Activated CD4-positive, alpha-beta T cell treated with anti-CD3 and anti-CD28 coated beads for 36 hours (primary cell): Measurements from ENCODE around the gene SLC9B2. TPM values are rescaled to one million over a fixed set of nuclear protein-coding genes. Genes with fewer than 3 reads are reported as not detected.
A peak's percentile ranks its signal among the peaks of the same experiment; 100 is the strongest.

Source experiments
- ATAC-seq: fragments of 200-7000 bp; cut with Tn5 transposase; one replicate; pipeline ENCODE4 v1.10.0; 2021; ENCODE audit warnings: mild to moderate bottlenecking, moderate library complexity
- CTCF ChIA-PET: fragments of 350-600 bp; sonication (Branson Sonifier 250); formaldehyde crosslinking; loops from one replicate; lab custom pipeline; 2021; ENCODE audit warnings: antibody characterized with exemption; lab: Charles Lee
- POLR2A ChIA-PET: fragments of 350-600 bp; sonication (Branson Sonifier 250); formaldehyde crosslinking; loops from one replicate; lab custom pipeline; 2021; ENCODE audit warnings: antibody characterized with exemption, inconsistent platforms; lab: Charles Lee
- DNase-seq: peaks from one replicate; pipeline ENCODE4 v3.0.0-alpha.2; 2020
- H3K27ac Mint-ChIP-seq: one replicate; pipeline ENCODE4 v1.8.0; 2021; ENCODE audit warnings: mixed read lengths
- H3K27me3 Mint-ChIP-seq: one replicate; pipeline ENCODE4 v1.8.0; 2021; ENCODE audit warnings: mixed read lengths
- H3K36me3 Mint-ChIP-seq: one replicate; pipeline ENCODE4 v1.8.0; 2021; ENCODE audit warnings: low read depth, mixed read lengths
- H3K4me1 Mint-ChIP-seq: one replicate; pipeline ENCODE4 v1.8.0; 2021; ENCODE audit warnings: mixed read lengths
- H3K4me3 Mint-ChIP-seq: one replicate; pipeline ENCODE4 v1.8.0; 2021; ENCODE audit warnings: mild to moderate bottlenecking, moderate library complexity, mixed read lengths
- H3K9me3 Mint-ChIP-seq: one replicate; pipeline ENCODE4 v1.8.0; 2021; ENCODE audit warnings: low read depth, mixed read lengths
- intact Hi-C, 2 experiments: fragments of 100-400 bp; cut with DNase I in 1 of 2; cut with micrococcal nuclease in 1 of 2; formaldehyde crosslinking; loops; one replicate each; pipeline versions ENCODE4 v1.14.2 to v1.15.1; 2022 to 2024; cut with DNase I, micrococcal nuclease
- total RNA-seq, 2 experiments: library from RNA; stranded (reverse); gene quantifications; one replicate each; pipeline ENCODE4 v1.2.3, GENCODE V29; 2021

The SLC9B2 gene, protein sequence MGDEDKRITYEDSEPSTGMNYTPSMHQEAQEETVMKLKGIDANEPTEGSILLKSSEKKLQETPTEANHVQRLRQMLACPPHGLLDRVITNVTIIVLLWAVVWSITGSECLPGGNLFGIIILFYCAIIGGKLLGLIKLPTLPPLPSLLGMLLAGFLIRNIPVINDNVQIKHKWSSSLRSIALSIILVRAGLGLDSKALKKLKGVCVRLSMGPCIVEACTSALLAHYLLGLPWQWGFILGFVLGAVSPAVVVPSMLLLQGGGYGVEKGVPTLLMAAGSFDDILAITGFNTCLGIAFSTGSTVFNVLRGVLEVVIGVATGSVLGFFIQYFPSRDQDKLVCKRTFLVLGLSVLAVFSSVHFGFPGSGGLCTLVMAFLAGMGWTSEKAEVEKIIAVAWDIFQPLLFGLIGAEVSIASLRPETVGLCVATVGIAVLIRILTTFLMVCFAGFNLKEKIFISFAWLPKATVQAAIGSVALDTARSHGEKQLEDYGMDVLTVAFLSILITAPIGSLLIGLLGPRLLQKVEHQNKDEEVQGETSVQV
- total RNA-seq = 10 to 100 TPM; 30.6 to 31.2 TPM

DNA sequence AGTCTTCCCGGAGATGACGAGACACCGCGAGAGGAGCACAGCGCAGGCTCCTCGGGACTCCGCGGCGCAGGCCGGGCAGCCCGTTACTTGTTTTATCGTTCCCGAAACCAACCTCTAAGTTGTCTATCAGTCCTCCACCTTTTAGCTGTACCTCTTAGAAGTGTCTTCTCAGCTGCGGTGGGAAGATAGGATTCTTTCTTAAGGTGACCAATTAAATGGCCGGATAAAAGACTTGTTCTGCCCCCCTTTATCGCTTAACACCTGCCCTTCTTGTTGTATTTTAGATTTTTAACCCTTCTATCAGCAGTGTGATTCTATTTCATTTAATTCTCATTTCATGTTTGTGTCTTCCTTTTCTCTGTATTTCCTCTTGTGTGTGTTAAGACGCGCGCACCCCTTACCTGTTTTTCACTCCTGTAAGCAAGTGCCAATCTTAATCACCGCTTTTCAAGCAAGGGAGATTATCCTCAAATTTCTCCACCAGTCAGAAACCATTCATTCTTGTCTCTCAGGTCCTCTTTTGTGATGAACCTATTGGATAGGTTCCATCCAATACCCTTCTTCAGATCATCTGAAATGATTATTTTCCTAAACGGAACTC, at the start of gene SLC9B2:
SLC9B2 (minus strand) TSS at position 15 of the 601 bp plus-strand sequence. CDS start 9,211 bp downstream, outside the sequence.
- Mint-ChIP-seq H3K27me3 (no peaks in the 10 kb centered on the region), H3K9me3 (no peaks in the 10 kb centered on the region), H3K36me3 (peaks cover 28% of the 10 kb centered on the region), H3K27ac (peak within 1 kb of the TSS; percentile 99), H3K4me1 (peaks cover 45% of the 10 kb centered on the region), H3K4me3 (peak within 1 kb of the TSS; percentile 84)
- intact Hi-C loops = loop anchor here (1.0 to 5.0 kb wide), 10 partner anchors 22 to 732 kb away; partner anchors contain the start of genes BDH2 (in 2 of the 2), SLC9B1 (in 2 of the 2), UBE2D3 (in 2 of the 2) and CISD2 (in 1 of the 2)
- DNase-seq = peak; percentile 33
- CTCF ChIA-PET = interaction anchor here (0.8 to 1.9 kb wide), 6 partner anchors 11 to 646 kb away, joined by 3 to 11 read pairs (median 4); partner anchors contain the start of gene BDH2
- POLR2A ChIA-PET = interaction anchor here (0.6 to 0.7 kb wide), 2 partner anchors 525 to 732 kb away, joined by 3 read pairs; no protein-coding TSS in a partner anchor
- ATAC-seq = peak; percentile 69

DNA sequence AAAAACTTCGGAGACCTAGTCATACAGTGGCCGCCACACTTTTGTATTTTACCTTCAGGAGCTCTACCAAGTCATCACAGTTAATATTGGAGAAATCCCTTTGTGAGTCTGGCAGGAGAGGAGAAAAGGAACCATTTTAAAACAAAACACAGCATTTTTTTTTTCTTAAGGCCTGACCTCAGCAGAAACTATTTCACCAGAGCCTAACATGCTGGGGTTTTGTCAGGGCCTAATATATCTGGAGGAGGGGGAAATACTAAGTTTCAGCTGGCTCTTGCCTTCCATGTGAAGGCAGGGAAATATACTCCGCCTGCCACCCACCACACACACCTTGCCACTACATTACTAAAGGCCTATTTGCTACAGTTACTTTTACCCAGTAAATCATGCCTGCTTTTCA, 49.6 kb upstream of the SLC9B2 start:
- Mint-ChIP-seq H3K9me3 (peaks cover 14% of the 10 kb centered on the region), H3K36me3 (peaks cover 46% of the 10 kb centered on the region)
- POLR2A ChIA-PET = no interaction called here

DNA sequence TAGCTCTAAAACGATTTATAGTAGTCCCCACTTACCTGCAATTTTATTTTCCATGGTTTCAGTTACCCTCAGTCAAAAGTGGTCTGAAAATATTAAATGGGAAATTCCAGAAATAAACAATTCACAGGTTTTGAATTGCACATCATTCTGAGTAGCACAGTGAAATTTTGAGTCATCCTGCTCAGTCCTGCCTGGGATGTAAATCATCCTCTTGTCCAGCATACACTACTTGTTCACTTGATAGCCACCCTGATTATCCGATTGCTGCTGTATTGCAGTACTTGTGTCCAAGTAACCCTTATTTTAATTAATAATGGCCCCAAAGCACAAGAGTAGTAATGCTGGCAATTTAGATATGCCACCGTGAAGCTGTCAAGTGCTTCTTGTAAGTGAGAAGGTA, 46.6 kb upstream of the SLC9B2 start:
- DNase-seq = no peak
- Mint-ChIP-seq H3K4me3 (no peak overlapping the region), H3K9me3 (peaks cover 6% of the 10 kb centered on the region), H3K36me3 (peaks cover 36% of the 10 kb centered on the region), H3K4me1 (no peaks in the 10 kb centered on the region), H3K27me3 (no peaks in the 10 kb centered on the region), H3K27ac (no peak overlapping the region)
- intact Hi-C loops = no loop called here
- ATAC-seq = no peak
- POLR2A ChIA-PET = no interaction called here
- CTCF ChIA-PET = interaction anchor here (1.9 kb wide), 1 partner anchor 24 kb away, joined by 9 read pairs; the partner anchor contains the start of gene BDH2

More for the DNA sequence above, 49.6 kb upstream of the SLC9B2 start:
- Mint-ChIP-seq H3K27ac (no peak overlapping the region), H3K4me3 (no peak overlapping the region), H3K27me3 (no peaks in the 10 kb centered on the region), H3K4me1 (no peaks in the 10 kb centered on the region)
- CTCF ChIA-PET = no interaction called here
- intact Hi-C loops = no loop called here
- ATAC-seq (no peak), DNase-seq (no peak)

DNA sequence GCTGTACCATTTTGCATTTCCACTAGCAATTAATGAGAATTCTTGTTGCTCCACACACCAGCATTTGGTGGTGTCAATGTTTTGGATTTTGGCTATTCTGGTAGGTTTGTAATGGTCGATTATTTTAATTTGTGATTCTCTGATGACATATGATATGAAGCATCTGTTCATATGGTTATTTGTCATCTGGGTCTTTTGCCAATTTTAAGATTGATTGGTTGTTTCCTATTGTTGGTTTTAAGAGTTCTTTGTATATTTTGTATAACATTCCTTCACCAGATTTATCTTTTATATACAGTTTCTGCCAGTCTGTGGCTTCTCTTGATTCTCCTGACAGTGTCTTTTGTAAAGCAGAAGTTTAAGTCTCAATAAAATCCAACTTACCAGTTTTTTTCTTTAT, 41.6 kb upstream of the SLC9B2 start:
- Mint-ChIP-seq H3K27ac (no peak overlapping the region), H3K4me3 (no peak overlapping the region), H3K4me1 (no peaks in the 10 kb centered on the region), H3K36me3 (peaks cover 14% of the 10 kb centered on the region), H3K9me3 (no peaks in the 10 kb centered on the region), H3K27me3 (no peaks in the 10 kb centered on the region)
- DNase-seq = no peak
- CTCF ChIA-PET = interaction anchor here (1.2 kb wide), 1 partner anchor 10 kb away, joined by 3 read pairs; no protein-coding TSS in a partner anchor
- intact Hi-C loops = no loop called here
- POLR2A ChIA-PET = no interaction called here
- no peak for ATAC-seq

DNA sequence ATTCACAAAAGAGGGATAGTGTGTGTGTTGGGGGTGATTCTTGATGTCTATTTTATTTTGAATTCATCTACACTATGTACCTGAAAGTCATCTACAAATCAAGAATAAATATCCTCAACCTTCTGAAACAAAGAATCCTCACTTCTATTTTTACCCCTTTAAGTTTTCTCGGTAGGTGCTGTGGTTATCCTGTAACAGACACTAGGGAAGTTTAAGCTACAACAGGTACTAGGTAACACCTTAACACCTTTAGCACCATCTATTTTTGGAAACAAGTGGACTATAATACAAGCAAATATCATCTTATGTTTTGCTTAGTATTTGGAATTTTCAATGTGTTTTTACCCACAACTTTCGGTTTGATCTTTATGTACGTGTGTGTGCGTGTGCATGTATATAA, 35.0 kb upstream of the SLC9B2 start:
- ChIA-PET POLR2A (interaction anchor here (0.6 kb wide), 1 partner anchor 93 kb away, joined by 3 read pairs; no protein-coding TSS in a partner anchor), CTCF (interaction anchor here (0.6 to 2.2 kb wide), 2 partner anchors 11 to 79 kb away, joined by 4 to 6 read pairs; partner anchors contain the start of gene BDH2)
- Mint-ChIP-seq H3K9me3 (no peaks in the 10 kb centered on the region), H3K36me3 (peaks cover 11% of the 10 kb centered on the region), H3K4me3 (no peak overlapping the region), H3K27ac (no peak overlapping the region), H3K4me1 (no peaks in the 10 kb centered on the region), H3K27me3 (no peaks in the 10 kb centered on the region)
- no peak for DNase-seq
- intact Hi-C loops = no loop called here
- ATAC-seq = no peak

DNA sequence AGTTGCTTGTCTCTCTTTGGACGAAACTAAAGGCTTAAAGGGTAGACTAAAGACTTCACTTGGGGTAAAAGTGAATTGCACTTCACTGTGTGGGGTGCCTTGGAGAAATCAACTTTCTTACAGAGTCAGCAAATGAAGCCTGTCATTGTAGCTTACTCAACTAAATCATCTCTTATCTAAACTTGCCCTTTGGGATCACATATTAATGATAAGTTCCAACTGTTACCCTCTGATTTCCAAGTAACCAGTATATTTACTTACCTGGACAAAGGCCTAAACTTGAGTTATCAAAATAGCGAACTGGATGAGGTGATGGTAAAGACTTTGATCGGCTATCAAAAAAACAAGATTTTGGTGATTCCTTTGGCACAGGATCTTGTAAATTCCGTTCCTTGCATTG, 32.0 kb upstream of the SLC9B2 start:
- no peaks in the 10 kb centered on the region for H3K27me3 Mint-ChIP-seq
- H3K27ac Mint-ChIP-seq = no peak overlapping the region
- no peak for ATAC-seq
- H3K4me3 Mint-ChIP-seq = no peak overlapping the region
- CTCF ChIA-PET = interaction anchor here (1.0 kb wide), 1 partner anchor 10 kb away, joined by 3 read pairs; no protein-coding TSS in a partner anchor
- H3K36me3 Mint-ChIP-seq = peaks cover 11% of the 10 kb centered on the region
- POLR2A ChIA-PET = interaction anchor here (0.6 kb wide), 1 partner anchor 74 kb away, joined by 3 read pairs; no protein-coding TSS in a partner anchor
- H3K9me3 Mint-ChIP-seq = no peaks in the 10 kb centered on the region
- intact Hi-C loops = loop anchor here in 1 of 2 experiments (10.0 kb wide), 1 partner anchor 826 kb away; no protein-coding TSS in a partner anchor
- DNase-seq = no peak
- peaks cover 3% of the 10 kb centered on the region for H3K4me1 Mint-ChIP-seq

DNA sequence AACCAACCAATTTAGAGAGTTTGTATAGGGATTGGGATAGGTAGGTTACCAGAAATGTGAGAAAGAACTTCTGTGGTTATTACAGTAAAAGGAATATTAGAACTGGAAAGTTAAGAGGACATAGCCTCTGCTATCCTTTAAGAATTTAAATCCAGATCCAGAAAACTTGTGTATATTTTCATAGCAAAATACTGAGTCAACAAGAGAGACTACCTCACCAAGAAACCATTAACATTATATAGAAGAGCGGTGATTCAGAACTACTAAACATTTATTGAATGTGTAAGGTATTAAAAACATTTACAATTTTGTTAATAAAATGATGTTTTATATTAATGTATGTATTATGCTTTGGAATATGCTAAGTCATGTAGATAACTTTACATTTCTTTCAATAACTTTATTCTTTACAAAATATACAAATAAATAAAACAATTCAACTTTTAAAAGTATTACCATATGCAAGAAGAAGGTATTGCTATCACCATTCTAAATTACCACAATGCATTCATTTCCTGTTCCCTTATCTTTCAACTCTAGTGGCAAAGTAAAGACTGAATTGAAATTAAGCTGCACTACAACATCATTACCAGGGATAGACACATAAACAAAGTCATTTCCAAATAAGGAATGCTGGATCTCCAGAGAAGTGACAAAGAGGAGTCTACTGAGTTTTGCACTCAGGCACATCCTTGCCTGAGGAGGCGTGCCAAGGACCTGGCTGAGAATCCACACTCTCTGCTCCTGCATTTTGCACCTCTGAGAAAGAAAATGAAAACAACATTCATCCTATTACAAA, 29.2 kb upstream of the SLC9B2 start:
- no peaks in the 10 kb centered on the region for H3K9me3 Mint-ChIP-seq
- peaks cover 3% of the 10 kb centered on the region for H3K4me1 Mint-ChIP-seq
- intact Hi-C loops = loop anchor here in 1 of 2 experiments (10.0 kb wide), 1 partner anchor 829 kb away; no protein-coding TSS in a partner anchor
- peaks cover 10% of the 10 kb centered on the region for H3K36me3 Mint-ChIP-seq
- H3K27ac Mint-ChIP-seq = no peak overlapping the region
- H3K27me3 Mint-ChIP-seq = no peaks in the 10 kb centered on the region
- ChIA-PET CTCF (no interaction called here), POLR2A (no interaction called here)
- no peak for DNase-seq
- H3K4me3 Mint-ChIP-seq = no peak overlapping the region
- ATAC-seq = no peak

DNA sequence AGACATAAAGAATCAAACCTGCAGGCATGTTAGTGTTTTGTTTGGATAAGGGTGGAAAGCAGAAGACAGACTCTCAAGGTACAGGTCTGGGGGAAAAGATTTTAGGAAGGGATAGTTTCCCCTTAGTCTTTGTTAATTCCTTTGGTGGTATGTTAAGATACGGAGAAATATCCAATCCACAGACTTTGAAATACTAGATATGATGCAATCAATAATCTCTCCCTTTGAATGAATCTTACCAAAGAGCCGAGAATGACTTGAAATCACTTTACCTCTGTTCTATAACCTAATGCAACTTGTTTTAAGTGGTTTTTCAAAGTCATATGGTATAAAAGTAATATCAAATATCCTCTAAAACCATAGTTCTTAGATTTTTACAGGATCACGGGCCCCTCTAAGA, 28.3 kb upstream of the SLC9B2 start:
- ChIA-PET CTCF (no interaction called here), POLR2A (no interaction called here)
- no peak overlapping the region for H3K4me3 Mint-ChIP-seq
- H3K4me1 Mint-ChIP-seq = peaks cover 3% of the 10 kb centered on the region
- DNase-seq = no peak
- H3K36me3 Mint-ChIP-seq = peaks cover 9% of the 10 kb centered on the region
- no peaks in the 10 kb centered on the region for H3K9me3 Mint-ChIP-seq
- intact Hi-C loops = loop anchor here in 1 of 2 experiments (10.0 kb wide), 1 partner anchor 830 kb away; no protein-coding TSS in a partner anchor
- no peak for ATAC-seq
- H3K27me3 Mint-ChIP-seq = no peaks in the 10 kb centered on the region
- no peak overlapping the region for H3K27ac Mint-ChIP-seq

DNA sequence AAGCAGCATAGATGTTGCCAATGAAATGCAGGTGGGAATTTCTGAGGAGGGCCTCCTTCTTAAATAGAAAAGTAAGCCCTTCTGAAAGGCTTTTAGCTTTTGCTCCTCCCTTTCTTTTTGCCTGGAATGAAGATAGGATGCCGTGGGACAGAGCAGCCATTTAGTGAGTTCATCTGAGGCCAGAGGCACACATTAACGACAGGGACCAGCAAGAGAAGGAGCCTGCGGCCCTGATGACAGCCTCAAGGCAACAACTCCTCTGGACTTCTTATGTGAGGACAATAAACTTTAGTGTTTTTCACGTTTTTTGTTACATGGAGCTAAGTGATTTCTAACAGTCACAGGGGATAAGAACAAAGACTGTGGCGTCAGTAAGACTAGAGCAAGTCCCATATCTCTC, 24.1 kb upstream of the SLC9B2 start:
- DNase-seq (no peak), ATAC-seq (no peak)
- H3K4me3 Mint-ChIP-seq = no peak overlapping the region
- CTCF ChIA-PET = interaction anchor here (0.6 to 3.6 kb wide), 12 partner anchors 10 to 909 kb away, joined by 3 to 35 read pairs (median 4); no protein-coding TSS in a partner anchor
- no peaks in the 10 kb centered on the region for H3K9me3 Mint-ChIP-seq
- no peaks in the 10 kb centered on the region for H3K27me3 Mint-ChIP-seq
- intact Hi-C loops = loop anchor here in 1 of 2 experiments (2.0 to 10.0 kb wide), 2 partner anchors 756 to 834 kb away; partner anchors contain the start of gene SLC39A8
- H3K4me1 Mint-ChIP-seq = peaks cover 18% of the 10 kb centered on the region
- no peak overlapping the region for H3K27ac Mint-ChIP-seq
- POLR2A ChIA-PET = no interaction called here
- H3K36me3 Mint-ChIP-seq = no peaks in the 10 kb centered on the region

DNA sequence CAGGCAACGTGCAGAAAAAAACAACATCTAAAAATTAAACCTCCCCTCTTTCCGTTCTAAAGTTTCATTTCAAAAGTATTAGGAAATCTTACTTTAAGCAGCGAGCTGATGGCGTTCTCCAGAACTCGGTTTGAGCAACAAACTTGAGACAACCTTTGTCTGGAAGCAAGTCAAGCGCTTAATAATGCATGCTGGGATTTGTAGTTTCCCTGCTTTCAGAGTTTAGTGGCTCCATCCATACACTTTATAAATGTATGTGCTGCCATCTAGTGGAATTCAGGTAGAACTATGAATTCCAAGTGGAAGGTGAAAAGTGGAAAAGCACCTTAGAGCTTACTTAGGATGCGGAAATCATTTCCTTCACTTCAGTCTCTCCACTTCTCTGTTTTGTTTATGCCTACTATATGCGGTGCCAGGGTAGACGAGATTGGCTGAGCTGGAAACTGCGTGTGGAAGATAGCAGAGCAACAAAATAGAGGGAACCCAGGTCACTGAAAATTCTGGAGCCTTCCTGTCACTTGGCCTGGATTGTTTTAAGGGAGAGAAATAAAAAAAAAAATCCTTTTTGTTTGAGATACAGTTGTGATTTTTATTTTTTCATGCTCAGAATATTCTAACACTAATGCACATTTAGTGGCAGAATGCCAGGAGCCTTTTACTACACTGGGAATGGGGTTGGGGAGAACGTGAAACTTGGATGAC, 23.3 kb upstream of the SLC9B2 start, which contains the start of gene BDH2:
BDH2 (minus strand) TSS at position 144 of the 702 bp plus-strand sequence. CDS start 3,580 bp downstream, outside the sequence.
- DNase-seq (peak; percentile 55), ATAC-seq (peak; percentile 98)
- H3K9me3 Mint-ChIP-seq = no peaks in the 10 kb centered on the region
- ChIA-PET CTCF (interaction anchor here (0.9 to 3.6 kb wide), 22 partner anchors 10 to 669 kb away, joined by 3 to 35 read pairs (median 5); partner anchors contain the start of genes CISD2, MANBA and SLC9B2), POLR2A (no interaction called here)
- peak within 1 kb of the TSS; percentile 85 for H3K27ac Mint-ChIP-seq
- H3K4me3 Mint-ChIP-seq = peak within 1 kb of the TSS; percentile 74
- H3K27me3 Mint-ChIP-seq = no peaks in the 10 kb centered on the region
- peaks cover 18% of the 10 kb centered on the region for H3K4me1 Mint-ChIP-seq
- H3K36me3 Mint-ChIP-seq = no peaks in the 10 kb centered on the region
- intact Hi-C loops = loop anchor here (1.0 to 10.0 kb wide), 12 partner anchors 23 to 835 kb away; partner anchors contain the start of genes SLC39A8 (in 2 of the 2), SLC9B1 (in 2 of the 2), SLC9B2 (in 2 of the 2) and UBE2D3 (in 1 of the 2)
